ENCODE results near the gene OLIG2. TPM values are rescaled to one million over a fixed set of nuclear protein-coding genes. Genes with fewer than 3 reads are reported as not detected.
A peak's percentile ranks its signal among the peaks of the same experiment; 100 is the strongest.

OLIG2 gene
- total RNA-seq, 3 donors from 2014 or later: not detected

- Histone ChIP-seq H3K36me3 (ENCODE audit: low read depth) (no peaks in the 10 kb centered on the region), H3K4me3 (no peak overlapping the region), H3K9me3 (no peaks in the 10 kb centered on the region), H3K4me1 (ENCODE audit: low read depth) (peaks cover 17% of the 10 kb centered on the region)
- intact Hi-C loops (cut with DNase I, micrococcal nuclease): no loop called here
- TF ChIP-seq CTCF (IDR thresholded peaks at IDR 0.05): no peak
- DNase-seq (no peak), ATAC-seq (no peak)
Measured at GRCh38 chr21:33069645-33069993, 43.9 kb downstream of the OLIG2 start.

GRCh38 chr21:33069994-33070743 lies 44.4 kb downstream of the OLIG2 start, which contains the start of gene OLIG1:
OLIG1 (plus strand) TSS chr21:33070141; CDS start chr21:33070247, 106 bp downstream.
- H3K4me1 ChIP-seq (ENCODE audit: low read depth): peaks cover 17% of the 10 kb centered on the region
- no peak within 1 kb of the TSS for H3K4me3 ChIP-seq
- ATAC-seq: peak; percentile 79
- intact Hi-C loops (cut with DNase I, micrococcal nuclease): no loop called here
- no peak for TF ChIP-seq CTCF (IDR thresholded peaks at IDR 0.05)
- H3K9me3 ChIP-seq: no peaks in the 10 kb centered on the region
- peak in 2 of 3 donors; percentile 17 to 46 for DNase-seq
- no peaks in the 10 kb centered on the region for H3K36me3 ChIP-seq (ENCODE audit: low read depth)

GRCh38 chr21:33070744-33070997 lies 44.9 kb downstream of the OLIG2 start:
- H3K4me3 ChIP-seq: no peak overlapping the region
- no peak for ATAC-seq
- intact Hi-C loops (cut with DNase I, micrococcal nuclease): no loop called here

GRCh38 chr21:33070998-33071769 lies 45.4 kb downstream of the OLIG2 start:
- peaks cover 17% of the 10 kb centered on the region for H3K4me1 ChIP-seq (ENCODE audit: low read depth)
- intact Hi-C loops (cut with DNase I, micrococcal nuclease): no loop called here
- DNase-seq (no peak), ATAC-seq (peak; percentile 13)
- H3K36me3 ChIP-seq (ENCODE audit: low read depth): no peaks in the 10 kb centered on the region
- H3K9me3 ChIP-seq: no peaks in the 10 kb centered on the region
- no peak overlapping the region for H3K4me3 ChIP-seq
- no peak for TF ChIP-seq CTCF (IDR thresholded peaks at IDR 0.05)

More at GRCh38 chr21:33070744-33070997, 44.9 kb downstream of the OLIG2 start:
- DNase-seq: no peak
- TF ChIP-seq CTCF (IDR thresholded peaks at IDR 0.05): no peak
- no peaks in the 10 kb centered on the region for H3K36me3 ChIP-seq (ENCODE audit: low read depth)
- H3K4me1 ChIP-seq (ENCODE audit: low read depth): peaks cover 17% of the 10 kb centered on the region
- no peaks in the 10 kb centered on the region for H3K9me3 ChIP-seq

GRCh38 chr21:33071770-33072306 lies 46.1 kb downstream of the OLIG2 start:
- no peaks in the 10 kb centered on the region for H3K36me3 ChIP-seq (ENCODE audit: low read depth)
- intact Hi-C loops (cut with DNase I, micrococcal nuclease): no loop called here
- peaks cover 17% of the 10 kb centered on the region for H3K4me1 ChIP-seq (ENCODE audit: low read depth)
- no peaks in the 10 kb centered on the region for H3K9me3 ChIP-seq
- H3K4me3 ChIP-seq: no peak overlapping the region
- DNase-seq (no peak), ATAC-seq (peak; percentile 6)
- TF ChIP-seq CTCF (IDR thresholded peaks at IDR 0.05): no peak
